ENCODE measurements around the gene ATP10D. TPM values are rescaled to one million over a fixed set of nuclear protein-coding genes. Genes with fewer than 3 reads are reported as not detected.

ATP10D gene
- total RNA-seq, 1 donor from 2014 or later = 12.9 TPM

GRCh38 chr4:47463235-47463956 lies 21.7 kb upstream of the ATP10D start, which contains the start of gene COMMD8:
Gene COMMD8, minus strand, starts transcription at chr4:47463702. Its CDS starts 51 bp downstream, at chr4:47463651.
- peak; percentile 98 for DNase-seq
- peak within 1 kb of the TSS; percentile 81 for H3K27ac Mint-ChIP-seq (ENCODE audit: unreplicated experiment)
- no peaks in the 10 kb centered on the region for H3K9me3 Mint-ChIP-seq (ENCODE audit: unreplicated experiment)

GRCh38 chr4:47465004-47465403 lies 20.1 kb upstream of the ATP10D start:
- TF ChIP-seq, protein P1, sequence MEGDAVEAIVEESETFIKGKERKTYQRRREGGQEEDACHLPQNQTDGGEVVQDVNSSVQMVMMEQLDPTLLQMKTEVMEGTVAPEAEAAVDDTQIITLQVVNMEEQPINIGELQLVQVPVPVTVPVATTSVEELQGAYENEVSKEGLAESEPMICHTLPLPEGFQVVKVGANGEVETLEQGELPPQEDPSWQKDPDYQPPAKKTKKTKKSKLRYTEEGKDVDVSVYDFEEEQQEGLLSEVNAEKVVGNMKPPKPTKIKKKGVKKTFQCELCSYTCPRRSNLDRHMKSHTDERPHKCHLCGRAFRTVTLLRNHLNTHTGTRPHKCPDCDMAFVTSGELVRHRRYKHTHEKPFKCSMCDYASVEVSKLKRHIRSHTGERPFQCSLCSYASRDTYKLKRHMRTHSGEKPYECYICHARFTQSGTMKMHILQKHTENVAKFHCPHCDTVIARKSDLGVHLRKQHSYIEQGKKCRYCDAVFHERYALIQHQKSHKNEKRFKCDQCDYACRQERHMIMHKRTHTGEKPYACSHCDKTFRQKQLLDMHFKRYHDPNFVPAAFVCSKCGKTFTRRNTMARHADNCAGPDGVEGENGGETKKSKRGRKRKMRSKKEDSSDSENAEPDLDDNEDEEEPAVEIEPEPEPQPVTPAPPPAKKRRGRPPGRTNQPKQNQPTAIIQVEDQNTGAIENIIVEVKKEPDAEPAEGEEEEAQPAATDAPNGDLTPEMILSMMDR (IDR thresholded peaks at IDR 0.05; ENCODE audit: partially characterized antibody, unreplicated experiment) = no peak
- Mint-ChIP-seq H3K27ac (ENCODE audit: unreplicated experiment) (no peak overlapping the region), H3K36me3 (ENCODE audit: unreplicated experiment) (no peaks in the 10 kb centered on the region), H3K4me3 (ENCODE audit: unreplicated experiment) (no peak overlapping the region), H3K4me1 (ENCODE audit: low read depth, unreplicated experiment) (no peaks in the 10 kb centered on the region), H3K27me3 (ENCODE audit: unreplicated experiment) (no peaks in the 10 kb centered on the region), H3K9me3 (ENCODE audit: unreplicated experiment) (no peaks in the 10 kb centered on the region)
- DNase-seq = no peak

More at GRCh38 chr4:47463235-47463956, 21.7 kb upstream of the ATP10D start, which contains the start of gene COMMD8:
- Mint-ChIP-seq H3K27me3 (ENCODE audit: unreplicated experiment) (no peaks in the 10 kb centered on the region), H3K36me3 (ENCODE audit: unreplicated experiment) (no peaks in the 10 kb centered on the region), H3K4me1 (ENCODE audit: low read depth, unreplicated experiment) (no peaks in the 10 kb centered on the region), H3K4me3 (ENCODE audit: unreplicated experiment) (peak within 1 kb of the TSS; percentile 84)
- TF ChIP-seq, protein P1 (IDR thresholded peaks at IDR 0.05; ENCODE audit: partially characterized antibody, unreplicated experiment) = peak; percentile 27

GRCh38 chr4:47466056-47466785 lies 18.9 kb upstream of the ATP10D start:
- Mint-ChIP-seq H3K27me3 (ENCODE audit: unreplicated experiment) (no peaks in the 10 kb centered on the region), H3K4me1 (ENCODE audit: low read depth, unreplicated experiment) (no peaks in the 10 kb centered on the region), H3K4me3 (ENCODE audit: unreplicated experiment) (no peak overlapping the region), H3K9me3 (ENCODE audit: unreplicated experiment) (no peaks in the 10 kb centered on the region), H3K27ac (ENCODE audit: unreplicated experiment) (no peak overlapping the region), H3K36me3 (ENCODE audit: unreplicated experiment) (no peaks in the 10 kb centered on the region)
- no peak for DNase-seq
- TF ChIP-seq, protein P1 (IDR thresholded peaks at IDR 0.05; ENCODE audit: partially characterized antibody, unreplicated experiment) = no peak

- Mint-ChIP-seq H3K4me1 (ENCODE audit: low read depth, unreplicated experiment) (no peaks in the 10 kb centered on the region), H3K9me3 (ENCODE audit: unreplicated experiment) (no peaks in the 10 kb centered on the region), H3K27ac (ENCODE audit: unreplicated experiment) (no peak overlapping the region), H3K4me3 (ENCODE audit: unreplicated experiment) (no peak overlapping the region), H3K36me3 (ENCODE audit: unreplicated experiment) (no peaks in the 10 kb centered on the region), H3K27me3 (ENCODE audit: unreplicated experiment) (no peaks in the 10 kb centered on the region)
- TF ChIP-seq, protein P1 (IDR thresholded peaks at IDR 0.05; ENCODE audit: partially characterized antibody, unreplicated experiment) = no peak
- DNase-seq = no peak
Observed at GRCh38 chr4:47468706-47469365, 16.2 kb upstream of the ATP10D start.
